GM12878 (cell line): Measurements from ENCODE around the gene MAP4. TPM values are rescaled to one million over a fixed set of nuclear protein-coding genes. Genes with fewer than 3 reads are reported as not detected.

Experiments used
- ATAC-seq: fragments of 200-7000 bp; cut with Tn5 transposase; 3 replicates; pipeline ENCODE4 v1.9.1; 2020; ENCODE audit warnings: mild to moderate bottlenecking, moderate library complexity
- BruUV-seq: library from RNA; stranded (reverse); fragments of 400-500 nt; replicated peaks from 2 replicates; lab custom pipeline; 2021; lab: Mats Ljungman, UMichigan
- CTCF ChIA-PET: fragments of 300-600 bp; sonication (Branson Sonifier 250); formaldehyde crosslinking; extraction: SDS; loops from one replicate; lab custom pipeline; 2021; ENCODE audit warnings: inconsistent platforms; lab: Yijun Ruan, JAX
- POLR2A ChIA-PET: fragments of 350-600 bp; formaldehyde crosslinking; extraction: SDS; loops from one replicate; lab custom pipeline; 2021; ENCODE audit warnings: inconsistent platforms; lab: Charles Lee
- RAD21 ChIA-PET: fragments of 300-600 bp; sonication (Branson Sonifier 250); formaldehyde crosslinking; loops from one replicate; lab custom pipeline; 2023; ENCODE audit warnings: antibody characterized with exemption; ENCODE audit not compliant: unreplicated experiment; lab: Charles Lee
- SMC1A ChIA-PET: fragments of 300-600 bp; sonication (Branson Sonifier 250); formaldehyde crosslinking; loops from one replicate; lab custom pipeline; 2023; ENCODE audit not compliant: unreplicated experiment, uncharacterized antibody; lab: Charles Lee
- DNase-seq: peaks from one replicate; pipeline ENCODE4 v3.0.0-alpha.2; 2011; ENCODE audit warnings: low read depth, low spot score
- FAIRE-seq: peaks from 3 replicates; lab custom pipeline; 2011; peaks lifted over from hg19 to GRCh38; lab: Jason Lieb, UNC
- H2AFZ ChIP-seq: 2 replicates; pipeline ENCODE4 v1.6.0; 2011; ENCODE audit warnings: low read depth, low read length, control low read depth; ENCODE audit not compliant: control insufficient read depth
- H3K27ac ChIP-seq: 2 replicates; pipeline ENCODE4 v1.5.1; 2011; ENCODE audit warnings: control low read depth; ENCODE audit not compliant: control insufficient read depth, insufficient read depth
- H3K27me3 ChIP-seq, 2 experiments: replicated peaks in 1 of 2; 2 replicates each; pipeline versions ENCODE4 v1.6.0 to v1.6.1; 2011; ENCODE audit warnings: low read length in 1 of 2; ENCODE audit not compliant: control insufficient read depth in 2 of 2, insufficient read depth in 2 of 2
- H3K36me3 ChIP-seq, 2 experiments: 2 replicates each; pipeline ENCODE4 v1.5.1; 2011; ENCODE audit warnings: low read length in 1 of 2; ENCODE audit not compliant: control insufficient read depth in 2 of 2, insufficient read depth in 2 of 2
- H3K4me1 ChIP-seq: 2 replicates; pipeline ENCODE4 v1.6.1; 2011; ENCODE audit warnings: mild to moderate bottlenecking, low read length, moderate library complexity, mixed read lengths; ENCODE audit not compliant: control insufficient read depth, insufficient read depth
- H3K4me2 ChIP-seq: 2 replicates; pipeline ENCODE4 v1.6.0; 2011; ENCODE audit warnings: control low read depth; ENCODE audit not compliant: control insufficient read depth, insufficient read depth
- H3K4me3 ChIP-seq: fragments of 200-600 bp; sonication (generic); 2 replicates; pipeline ENCODE4 v1.5.1; 2016
- H3K79me2 ChIP-seq: 2 replicates; pipeline ENCODE4 v1.6.0; 2011; ENCODE audit warnings: low read length; ENCODE audit not compliant: control insufficient read depth, insufficient read depth
- H3K9ac ChIP-seq: 2 replicates; pipeline ENCODE4 v1.8.0; 2011; ENCODE audit warnings: low read length, control low read depth, mixed read lengths; ENCODE audit not compliant: control insufficient read depth, insufficient read depth
- H3K9me3 ChIP-seq: replicated peaks from 3 replicates; pipeline ENCODE4 v1.5.1; 2011; ENCODE audit warnings: mild to moderate bottlenecking, low read length; ENCODE audit not compliant: control insufficient read depth, insufficient read depth
- H4K20me1 ChIP-seq: 2 replicates; pipeline ENCODE4 v1.6.0; 2011; ENCODE audit not compliant: control insufficient read depth, insufficient read depth
- ATF7 ChIP-seq: fragments of 450-650 bp; IDR thresholded peaks from 2 replicates; pipeline ENCODE4 v1.6.1; 2016; ENCODE audit warnings: low read depth, mild to moderate bottlenecking
- CBX3 ChIP-seq: fragments of 200-600 bp; sonication (generic); IDR thresholded peaks from 2 replicates; pipeline ENCODE4 v1.6.1; 2016; ENCODE audit warnings: low read depth, borderline replicate concordance
- CEBPB ChIP-seq, 2 experiments: fragments of 150-350 bp in 1 of 2; IDR thresholded peaks; 2 replicates each; pipeline ENCODE4 v1.6.1; 2012 to 2014; ENCODE audit warnings: low read depth in 2 of 2, low read length in 2 of 2, borderline replicate concordance in 1 of 2, inconsistent platforms in 1 of 2
- ESRRA ChIP-seq: IDR thresholded peaks from 2 replicates; pipeline ENCODE4 v1.6.1; 2012; ENCODE audit warnings: mild to moderate bottlenecking, low read length, improper control_type of control experiment
- FOS ChIP-seq: IDR thresholded peaks from 3 replicates; pipeline ENCODE4 v1.6.1; 2011; ENCODE audit warnings: borderline replicate concordance; ENCODE audit not compliant: insufficient read length; ENCODE audit errors: extremely low read depth
- KAT2A ChIP-seq: conservative IDR thresholded peaks from 2 replicates; pipeline ENCODE4 v1.6.1; 2011; ENCODE audit warnings: low read depth, low read length; ENCODE audit not compliant: control insufficient read depth
- MAX ChIP-seq: IDR thresholded peaks from 2 replicates; pipeline ENCODE4 v1.6.1; 2012; ENCODE audit warnings: low read depth, low read length, improper control_type of control experiment
- PAX5 ChIP-seq: IDR thresholded peaks from 2 replicates; pipeline ENCODE4 v1.6.1; 2011; ENCODE audit warnings: low read depth, low read length, borderline replicate concordance
- POLR2A ChIP-seq: IDR thresholded peaks from 2 replicates; pipeline ENCODE4 v1.6.1; 2011; ENCODE audit warnings: low read depth, mild to moderate bottlenecking, low read length
- RB1 ChIP-seq: fragments of 450-650 bp; formaldehyde crosslinking; IDR thresholded peaks from 2 replicates; pipeline ENCODE4 v1.6.1; 2017; ENCODE audit warnings: mild to moderate bottlenecking, borderline replicate concordance
- SIX5 ChIP-seq: IDR thresholded peaks from 2 replicates; pipeline ENCODE4 v1.6.1; 2011; ENCODE audit warnings: mild to moderate bottlenecking, low read depth, low read length, moderate library complexity; ENCODE audit not compliant: severe bottlenecking
- SUPT20H ChIP-seq: IDR thresholded peaks from 2 replicates; pipeline ENCODE4 v1.6.1; 2011; ENCODE audit warnings: low read depth, mild to moderate bottlenecking, low read length, moderate library complexity, borderline replicate concordance; ENCODE audit not compliant: control insufficient read depth
- TARDBP ChIP-seq: IDR thresholded peaks from 2 replicates; pipeline ENCODE4 v1.6.1; 2016; ENCODE audit warnings: borderline replicate concordance
- TCF7 ChIP-seq: IDR thresholded peaks from 2 replicates; pipeline ENCODE4 v1.6.1; 2014; ENCODE audit warnings: antibody characterized with exemption, borderline replicate concordance
- WRNIP1 ChIP-seq: IDR thresholded peaks from 2 replicates; pipeline ENCODE4 v1.6.1; 2011; ENCODE audit warnings: low read depth, low read length, improper control_type of control experiment, borderline replicate concordance
- YY1 ChIP-seq: IDR thresholded peaks from 2 replicates; pipeline ENCODE4 v1.6.1; 2011; ENCODE audit warnings: low read depth, mild to moderate bottlenecking, low read length
- ZNF24 ChIP-seq: fragments of 450-650 bp; IDR thresholded peaks from 2 replicates; pipeline ENCODE4 v1.6.1; 2017; ENCODE audit warnings: antibody characterized with exemption, mild to moderate bottlenecking
- WGBS: methylation state at CpG from one replicate; pipeline ENCODE4 v1.1.6; 2016; ENCODE audit warnings: low lambda C conversion rate; ENCODE audit not compliant: insufficient replicate concordance, insufficient coverage; ENCODE audit errors: missing lambda C conversion rate; 5-methylcytosine and 5-hydroxymethylcytosine counted together
- in situ Hi-C: fragments of 300-500 bp; cut with MboI; formaldehyde crosslinking; loops from 9 replicates; pipeline ENCODE4 v1.14.3; 2018; ENCODE audit warnings: mixed read lengths
- intact Hi-C: fragments of 100-400 bp; cut with micrococcal nuclease; formaldehyde crosslinking; loops from one replicate; pipeline ENCODE4 v1.14.2; 2022; ENCODE audit not compliant: unreplicated experiment
- polyA plus RNA-seq, 11 experiments: library from polyadenylated mRNA; depleted of rRNA in 4 of 11; unstranded in 6 of 11; stranded (reverse) in 5 of 11; fragments of >200 nt; fragmentation: Nextera tagmentation in 4 of 11; fragmentation: Illumina TruSeq in 1 of 11; extraction: Ambion mirVana in 4 of 11; extraction: Trizol in 1 of 11; gene quantifications; 1 replicate in 1 of 11; 2 replicates in 10 of 11; pipeline versions ENCODE4 v1.2.1 to v1.2.3, GENCODE V29; 2011 to 2016; ENCODE audit warnings: inconsistent platforms in 2 of 11, missing spikeins in 2 of 11, low read depth in 1 of 11
- total RNA-seq, 4 experiments: library from RNA; depleted of rRNA in 3 of 4; stranded (reverse); fragments of >200 nt in 3 of 4; fragmentation: Illumina TruSeq in 1 of 4; extraction: Trizol in 1 of 4; gene quantifications; 2 replicates each; pipeline versions ENCODE4 v1.2.1 to v1.2.3, GENCODE V29; 2013 to 2021
- TF ChIP-seq, protein P1 (sequence below): fragments of 450-650 bp; IDR thresholded peaks from 2 replicates; pipeline ENCODE4 v1.6.1; 2014; ENCODE audit warnings: mild to moderate bottlenecking
- TF ChIP-seq, protein P2 (sequence below): fragments of 450-650 bp; IDR thresholded peaks from 2 replicates; pipeline ENCODE4 v1.6.1; 2017; ENCODE audit warnings: borderline replicate concordance

The MAP4 gene
- total and polyA plus RNA-seq, 10 of the 15 experiments (the other 5 are each of a cell fraction or from before 2014, with no cell fraction given) = 22.2 to 145 (median 47.2) TPM

- in situ Hi-C loops (no loop called here), intact Hi-C loops (loop anchor here (10.0 kb wide), 1 partner anchor 263 kb away; no protein-coding TSS in a partner anchor)
- ChIA-PET CTCF (interaction anchor here (0.7 to 2.1 kb wide), 3 partner anchors 11 to 302 kb away, joined by 3 to 5 read pairs (median 5); no protein-coding TSS in a partner anchor), RAD21 (no interaction called here), POLR2A (no interaction called here), SMC1A (interaction anchor here (1.1 to 1.5 kb wide), 2 partner anchors 15 to 58 kb away, joined by 3 to 4 read pairs; no protein-coding TSS in a partner anchor)
- DNase-seq = no peak
- Histone ChIP-seq H3K4me3 (no peak overlapping the region), H3K36me3 (peaks cover 4 to 6% of the 10 kb centered on the region in 2 experiments; a peak in 2 of 4 replicates), H3K9ac (no peak overlapping the region), H4K20me1 (no peaks in the 10 kb centered on the region), H2AFZ (no peak overlapping the region), H3K4me2 (no peak overlapping the region), H3K79me2 (no peaks in the 10 kb centered on the region), H3K27ac (no peak overlapping the region), H3K9me3 (no peaks in the 10 kb centered on the region), H3K27me3 (no peaks in the 10 kb centered on the region), H3K4me1 (0 out of 2 replicates have a peak, but pooled peaks cover 3% of the 10 kb centered on the region)
- TF ChIP-seq WRNIP1 (no peak), TARDBP (no peak), FOS (no peak), CBX3 (no peak), SIX5 (no peak), MAX (no peak), TCF7 (no peak), POLR2A (no peak), PAX5 (no peak), RB1 (no peak), ZNF24 (no peak), KAT2A (no peak), YY1 (no peak), ESRRA (no peak), ATF7 (no peak), CEBPB (IDR thresholded peaks at IDR 0.05; ENCODE audit: borderline replicate concordance in 1 of 2, low read depth in 2 of 2, low read length in 2 of 2) (no peak), SUPT20H (no peak)
- TF ChIP-seq, protein P1, sequence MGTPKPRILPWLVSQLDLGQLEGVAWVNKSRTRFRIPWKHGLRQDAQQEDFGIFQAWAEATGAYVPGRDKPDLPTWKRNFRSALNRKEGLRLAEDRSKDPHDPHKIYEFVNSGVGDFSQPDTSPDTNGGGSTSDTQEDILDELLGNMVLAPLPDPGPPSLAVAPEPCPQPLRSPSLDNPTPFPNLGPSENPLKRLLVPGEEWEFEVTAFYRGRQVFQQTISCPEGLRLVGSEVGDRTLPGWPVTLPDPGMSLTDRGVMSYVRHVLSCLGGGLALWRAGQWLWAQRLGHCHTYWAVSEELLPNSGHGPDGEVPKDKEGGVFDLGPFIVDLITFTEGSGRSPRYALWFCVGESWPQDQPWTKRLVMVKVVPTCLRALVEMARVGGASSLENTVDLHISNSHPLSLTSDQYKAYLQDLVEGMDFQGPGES = no peak
- TF ChIP-seq, protein P2, sequence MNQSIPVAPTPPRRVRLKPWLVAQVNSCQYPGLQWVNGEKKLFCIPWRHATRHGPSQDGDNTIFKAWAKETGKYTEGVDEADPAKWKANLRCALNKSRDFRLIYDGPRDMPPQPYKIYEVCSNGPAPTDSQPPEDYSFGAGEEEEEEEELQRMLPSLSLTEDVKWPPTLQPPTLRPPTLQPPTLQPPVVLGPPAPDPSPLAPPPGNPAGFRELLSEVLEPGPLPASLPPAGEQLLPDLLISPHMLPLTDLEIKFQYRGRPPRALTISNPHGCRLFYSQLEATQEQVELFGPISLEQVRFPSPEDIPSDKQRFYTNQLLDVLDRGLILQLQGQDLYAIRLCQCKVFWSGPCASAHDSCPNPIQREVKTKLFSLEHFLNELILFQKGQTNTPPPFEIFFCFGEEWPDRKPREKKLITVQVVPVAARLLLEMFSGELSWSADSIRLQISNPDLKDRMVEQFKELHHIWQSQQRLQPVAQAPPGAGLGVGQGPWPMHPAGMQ = no peak
- no peak for FAIRE-seq
- no TSS peak for BruUV-seq
- no peak for ATAC-seq
- WGBS = 100% methylated on average over 3 of the region's 3 CpGs
These were observed 124.6 kb downstream of the MAP4 start for GRCh38 chr3:47891613-47892005.
